ENCODE data around the gene ZNF333.
"Not testable (repeated sequence)": the region's sequence is repeated elsewhere in the genome, so short reads cannot be mapped to it uniquely, and the experiment has no call there.

Gene ZNF333

DNA sequence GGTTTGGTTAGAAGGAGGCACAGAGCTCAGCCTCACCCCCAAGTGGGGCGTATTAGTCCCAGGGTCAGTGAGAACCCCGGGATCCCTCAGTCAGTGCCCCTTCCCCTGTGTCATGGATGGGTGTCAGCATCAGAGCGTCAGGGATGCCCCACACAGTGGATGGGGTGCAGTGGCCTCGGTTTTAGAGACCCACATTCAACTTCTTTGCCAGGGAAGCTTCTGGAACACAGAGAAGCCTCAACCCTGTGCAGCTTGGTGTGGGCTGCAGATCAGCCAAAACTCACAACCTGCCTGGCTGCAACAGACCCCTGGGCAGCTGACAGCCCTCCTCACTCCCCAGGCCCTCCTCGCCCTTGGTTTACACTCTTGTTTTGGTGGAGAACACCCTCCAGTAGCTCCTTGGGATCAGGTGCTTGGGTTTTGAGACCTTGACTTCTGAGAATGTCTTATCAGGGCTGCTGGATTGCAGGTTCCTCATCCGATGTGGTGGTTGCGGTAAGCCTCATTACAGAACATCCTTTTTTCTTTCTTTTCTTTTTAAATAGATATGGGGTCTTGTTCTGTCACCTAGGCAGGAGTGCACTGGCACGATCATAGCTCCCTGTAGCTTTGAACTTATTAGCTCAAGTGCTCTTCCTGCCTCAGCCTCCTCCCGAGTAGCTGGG is 11.0 kb downstream of the ZNF333 start:
- DNase-seq: no peak

- no peak for DNase-seq
Observed at GRCh38 chr19:14703833-14704232, 14.0 kb downstream of the ZNF333 start.

DNA sequence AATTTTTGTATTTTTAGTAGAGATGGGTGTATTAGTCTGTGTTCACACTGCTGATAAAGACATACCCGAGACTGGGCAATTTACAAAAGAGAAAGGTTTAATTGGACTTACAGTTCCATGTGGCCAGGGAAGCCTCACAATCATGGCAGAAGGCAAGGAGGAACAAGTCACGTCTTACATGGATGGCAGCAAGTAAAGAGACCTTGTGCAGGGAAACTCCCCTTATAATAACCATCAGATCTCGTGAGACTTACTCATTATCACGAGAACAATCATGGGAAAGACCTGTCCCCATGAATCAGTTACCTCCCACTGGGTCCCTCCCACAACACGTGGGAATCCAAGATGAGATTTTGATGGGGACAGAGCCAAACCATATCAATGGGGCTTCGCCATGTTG is 14.6 kb downstream of the ZNF333 start:
- DNase-seq: no peak

GRCh38 chr19:14715841-14716240 is 26.0 kb downstream of the ZNF333 start:
- no peak for DNase-seq

GRCh38 chr19:14718522-14719116 is 28.8 kb downstream of the ZNF333 start:
- DNase-seq: no peak

DNA sequence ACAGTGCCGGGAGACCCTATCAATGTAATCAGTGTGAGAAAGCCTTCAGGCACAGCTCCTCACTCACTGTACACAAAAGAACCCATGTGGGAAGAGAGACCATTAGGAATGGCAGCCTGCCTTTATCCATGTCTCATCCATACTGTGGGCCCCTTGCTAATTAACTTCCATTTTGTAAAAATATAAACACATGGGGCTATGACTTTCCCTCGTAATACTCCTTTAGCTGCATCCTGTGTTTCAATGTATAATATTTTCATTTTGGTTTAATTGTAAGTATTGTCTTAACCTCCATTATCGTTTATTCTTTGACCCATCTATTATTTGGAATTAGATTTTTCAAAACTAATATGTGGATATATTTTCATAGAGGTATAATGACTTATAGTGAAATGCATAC is 29.3 kb downstream of the ZNF333 start:
- no peak for DNase-seq

DNA sequence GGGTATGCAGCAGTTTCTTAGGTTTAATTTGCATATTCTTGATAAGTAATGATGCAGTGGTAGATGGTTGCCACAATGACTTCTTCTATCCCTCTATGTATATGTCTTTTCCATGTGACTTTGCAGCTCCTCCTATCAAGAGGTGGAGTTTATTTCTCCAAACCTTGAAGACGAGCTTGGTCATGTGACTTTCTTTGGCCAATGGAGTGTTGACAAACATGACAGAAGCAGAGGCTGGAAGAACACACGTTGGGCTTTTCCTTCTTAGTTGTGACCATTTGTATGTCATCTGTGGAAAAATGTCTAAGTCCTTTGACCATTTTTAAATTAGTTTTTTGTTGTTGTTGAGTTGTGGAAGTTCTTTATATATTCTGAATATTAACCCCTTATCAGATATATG is 32.3 kb downstream of the ZNF333 start:
- no peak for DNase-seq

- no peak for DNase-seq
Observed at GRCh38 chr19:14728595-14728994, 38.7 kb downstream of the ZNF333 start.

- no peak for DNase-seq
Observed at GRCh38 chr19:14731200-14731599, 41.4 kb downstream of the ZNF333 start.

DNA sequence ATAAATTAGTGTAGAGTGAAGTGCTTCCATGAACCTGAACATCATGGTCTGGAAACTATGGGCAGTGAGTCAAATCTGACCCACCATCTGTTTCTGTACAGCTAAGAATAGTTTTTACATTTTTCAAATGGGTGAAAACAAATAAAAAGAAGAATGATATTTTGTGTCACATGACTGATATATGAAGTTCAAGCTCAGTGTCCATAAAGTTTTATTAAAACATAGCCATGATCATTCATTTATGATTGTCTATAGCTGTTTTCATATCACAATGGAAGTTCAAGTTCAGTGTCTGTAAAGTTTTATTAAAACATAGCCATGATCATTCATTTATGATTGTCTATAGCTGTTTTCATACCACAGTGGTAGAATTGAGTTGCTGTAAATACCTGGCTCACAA is 42.7 kb downstream of the ZNF333 start:
- no peak for DNase-seq

DNA sequence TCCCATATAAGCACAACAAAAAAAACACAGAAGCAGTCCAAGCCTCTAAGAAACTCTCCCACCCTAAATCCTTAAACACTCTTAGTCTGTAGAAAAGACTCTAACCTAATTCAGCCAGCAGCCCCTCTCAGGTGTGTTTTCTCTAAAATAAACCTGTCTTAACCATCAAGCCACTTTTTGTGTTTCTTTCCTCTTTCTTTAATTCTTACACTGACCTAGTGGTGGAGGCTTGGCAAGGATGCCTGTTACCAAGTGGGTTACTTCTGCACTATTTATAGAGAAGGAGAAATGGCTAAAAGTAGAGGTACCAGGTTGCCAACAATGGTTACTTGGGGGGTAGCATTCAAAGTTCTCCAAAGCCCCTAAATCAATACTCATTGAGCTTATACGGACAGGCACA is 43.7 kb downstream of the ZNF333 start:
- no peak for DNase-seq

GRCh38 chr19:14735915-14736314 is 46.1 kb downstream of the ZNF333 start:
- DNase-seq: no peak

GRCh38 chr19:14746886-14747285 is 57.0 kb downstream of the ZNF333 start:
- DNase-seq: no peak

DNA sequence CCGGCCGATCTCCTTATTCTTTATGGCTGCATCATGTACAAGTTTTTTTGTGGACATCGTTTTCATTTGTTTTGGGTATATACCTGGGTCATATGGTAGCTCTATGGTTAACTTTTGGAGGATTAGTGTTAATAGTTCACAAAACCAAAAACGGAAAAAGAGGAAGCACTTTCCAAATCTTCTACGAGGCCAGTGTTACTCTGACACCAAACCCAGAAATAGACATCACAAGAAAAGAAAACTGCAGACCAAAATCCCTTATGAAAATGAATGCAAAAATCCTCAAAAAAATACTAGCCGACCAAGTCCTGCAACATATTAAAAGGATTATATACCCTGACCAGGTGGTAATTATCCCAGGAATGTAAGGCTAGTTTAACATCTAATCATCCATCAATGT is 58.8 kb downstream of the ZNF333 start:
- no peak for DNase-seq

GRCh38 chr19:14758816-14759215 is 69.0 kb downstream of the ZNF333 start:
- DNase-seq: peak; percentile 66

GRCh38 chr19:14761607-14762006 is 71.8 kb downstream of the ZNF333 start:
- DNase-seq: no peak

DNA sequence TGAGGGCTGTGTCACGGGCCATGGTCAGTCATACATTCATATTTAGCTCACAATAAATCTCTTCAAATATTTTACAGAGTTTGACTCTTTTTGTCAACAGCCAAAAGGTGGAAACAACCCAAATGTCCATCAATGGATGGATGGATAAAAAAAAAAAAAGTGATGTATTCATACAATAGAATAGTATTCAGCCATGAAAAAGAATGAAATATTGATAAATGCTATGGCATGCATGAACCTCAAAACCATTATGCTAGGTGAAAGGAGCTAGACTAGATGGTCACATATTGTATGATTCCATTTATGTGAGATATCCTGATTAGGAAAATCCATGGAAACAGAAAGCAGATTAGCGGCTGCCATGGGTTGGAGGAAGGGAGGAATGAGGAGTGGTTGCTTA is 72.3 kb downstream of the ZNF333 start:
- DNase-seq: no peak

GRCh38 chr19:14763497-14764145 is 73.8 kb downstream of the ZNF333 start:
- DNase-seq: no peak

GRCh38 chr19:14764401-14764800 is 74.6 kb downstream of the ZNF333 start:
- DNase-seq: no peak

GRCh38 chr19:14765403-14765802 is 75.6 kb downstream of the ZNF333 start:
- DNase-seq: not testable (repeated sequence)

- not testable (repeated sequence) for DNase-seq
Observed at GRCh38 chr19:14765841-14766240, 76.0 kb downstream of the ZNF333 start.

DNA sequence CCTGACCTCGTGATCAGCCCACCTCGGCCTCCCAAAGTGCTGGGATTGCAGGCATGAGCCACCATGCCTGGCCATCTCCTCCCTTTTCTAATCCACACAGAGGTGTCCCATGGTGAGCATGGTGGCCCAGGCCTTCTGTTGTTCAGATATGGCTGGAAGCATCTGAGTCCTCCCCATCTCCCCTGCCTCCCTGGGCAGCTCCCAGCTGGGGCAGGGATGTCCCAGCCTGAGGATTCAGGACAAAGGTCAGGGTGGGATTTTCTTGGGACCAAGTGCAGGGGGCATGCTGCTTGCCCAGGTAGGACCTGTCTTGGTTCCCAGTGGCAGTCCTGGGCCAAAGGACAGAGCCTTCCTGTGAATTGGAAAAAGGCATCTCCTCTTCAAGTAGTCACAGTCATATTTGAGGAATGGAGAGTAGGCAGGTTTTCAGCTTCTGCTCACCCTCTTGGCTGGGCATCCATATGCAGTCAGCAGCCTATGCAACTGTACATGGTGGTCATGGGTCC is 77.7 kb downstream of the ZNF333 start:
- no peak for DNase-seq

DNA sequence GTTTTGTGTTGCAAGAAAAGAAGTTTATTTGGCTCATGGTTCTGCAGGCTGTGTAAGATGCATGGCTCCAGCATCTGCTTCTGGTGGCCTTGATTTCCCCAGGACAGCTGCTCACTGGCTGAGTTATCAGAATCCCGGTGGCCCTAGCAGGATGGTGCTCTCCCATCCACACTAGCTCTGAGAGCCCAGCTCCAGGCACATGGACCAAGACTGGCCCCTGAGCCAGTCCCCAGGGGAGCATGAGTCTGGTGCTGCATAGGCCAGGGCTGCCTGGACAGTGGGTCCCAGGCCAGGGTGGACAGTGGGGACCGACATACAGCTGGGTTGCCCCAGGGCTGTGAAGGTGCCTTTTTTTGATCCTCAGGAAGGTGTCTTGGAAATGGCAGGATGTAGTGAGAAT is 78.2 kb downstream of the ZNF333 start:
- no peak for DNase-seq

- DNase-seq: no peak
Observed at GRCh38 chr19:14769201-14769600, 79.4 kb downstream of the ZNF333 start.

Data from NCI-H748 treated with DMSO at 0.1 percent for 48 hours (cell line).